Stimulated activated memory B cell treated with anti-CD40 and anti-IgM and Interleukin-4, amounts not matched to agents 10 μg/mL and 1 μg/mL and 100 μg/mL, for 72 hours (primary cell): Measurements from ENCODE around the gene GNG8.
A peak's percentile ranks its signal among the peaks of the same experiment; 100 is the strongest.
"Not testable (repeated sequence)": the region's sequence is repeated elsewhere in the genome, so short reads cannot be mapped to it uniquely, and the experiment has no call there.

ENCODE experiments used
- ATAC-seq: fragments of 150-1000 bp; cut with Tn5 transposase; 2 replicates; pipeline ENCODE4 v1.10.0; 2021
- H3K27ac Mint-ChIP-seq: one replicate; pipeline ENCODE4 v1.8.0; 2022; ENCODE audit warnings: mild to moderate bottlenecking, mixed read lengths
- H3K27me3 Mint-ChIP-seq: one replicate; pipeline ENCODE4 v1.8.0; 2022; ENCODE audit warnings: mixed read lengths
- H3K36me3 Mint-ChIP-seq: one replicate; pipeline ENCODE4 v1.8.0; 2022; ENCODE audit warnings: mixed read lengths
- H3K4me1 Mint-ChIP-seq: one replicate; pipeline ENCODE4 v1.8.0; 2022; ENCODE audit warnings: mixed read lengths
- H3K4me3 Mint-ChIP-seq: one replicate; pipeline ENCODE4 v1.8.0; 2022; ENCODE audit warnings: mild to moderate bottlenecking, moderate library complexity, mixed read lengths
- H3K9me3 Mint-ChIP-seq: one replicate; pipeline ENCODE4 v1.8.0; 2022; ENCODE audit warnings: mixed read lengths

The GNG8 gene

GRCh38 chr19:46630586-46631205 is 5.3 kb downstream of the GNG8 start:
- no peak overlapping the region for H3K4me3 Mint-ChIP-seq
- H3K9me3 Mint-ChIP-seq = no peaks in the 10 kb centered on the region
- H3K4me1 Mint-ChIP-seq = peaks cover 49% of the 10 kb centered on the region
- no peak for ATAC-seq
- no peaks in the 10 kb centered on the region for H3K27me3 Mint-ChIP-seq
- peaks cover 20% of the 10 kb centered on the region for H3K36me3 Mint-ChIP-seq
- H3K27ac Mint-ChIP-seq = no peak overlapping the region

GRCh38 chr19:46629546-46630025 is 6.4 kb downstream of the GNG8 start:
- no peaks in the 10 kb centered on the region for H3K27me3 Mint-ChIP-seq
- no peak for ATAC-seq
- H3K4me3 Mint-ChIP-seq = no peak overlapping the region
- H3K4me1 Mint-ChIP-seq = peaks cover 61% of the 10 kb centered on the region
- H3K27ac Mint-ChIP-seq = peak overlapping the region; percentile 18
- peaks cover 25% of the 10 kb centered on the region for H3K36me3 Mint-ChIP-seq
- no peaks in the 10 kb centered on the region for H3K9me3 Mint-ChIP-seq

- H3K27me3 Mint-ChIP-seq, H3K4me3 Mint-ChIP-seq, ATAC-seq, H3K9me3 Mint-ChIP-seq: not testable (repeated sequence)
- H3K4me1 Mint-ChIP-seq = peaks cover 66% of the 10 kb centered on the region
- H3K36me3 Mint-ChIP-seq = peaks cover 32% of the 10 kb centered on the region
- H3K27ac Mint-ChIP-seq = peak overlapping the region; percentile 70
Measured at GRCh38 chr19:46628970-46629369, 7.0 kb downstream of the GNG8 start.

- ATAC-seq = no peak
- Mint-ChIP-seq H3K27ac (peak overlapping the region; percentile 86), H3K4me1 (peaks cover 65% of the 10 kb centered on the region), H3K36me3 (peaks cover 35% of the 10 kb centered on the region), H3K4me3 (no peak overlapping the region), H3K9me3 (no peaks in the 10 kb centered on the region), H3K27me3 (no peaks in the 10 kb centered on the region)
Measured at GRCh38 chr19:46626446-46626845, 9.6 kb downstream of the GNG8 start.

GRCh38 chr19:46625731-46626130 is 10.3 kb downstream of the GNG8 start:
- peaks cover 69% of the 10 kb centered on the region for H3K4me1 Mint-ChIP-seq
- H3K27me3 Mint-ChIP-seq = no peaks in the 10 kb centered on the region
- H3K4me3 Mint-ChIP-seq = no peak overlapping the region

GRCh38 chr19:46624958-46625661 is 10.9 kb downstream of the GNG8 start, which contains the start of gene PTGIR:
Gene PTGIR (minus strand): TSS chr19:46625089. CDS start chr19:46624225, 864 bp downstream.
- no peaks in the 10 kb centered on the region for H3K9me3 Mint-ChIP-seq
- peaks cover 74% of the 10 kb centered on the region for H3K4me1 Mint-ChIP-seq
- peak within 1 kb of the TSS; percentile 90 for H3K4me3 Mint-ChIP-seq
- peak within 1 kb of the TSS; percentile 86 for H3K27ac Mint-ChIP-seq
- peaks cover 45% of the 10 kb centered on the region for H3K36me3 Mint-ChIP-seq
- ATAC-seq = peak; percentile 57
- no peaks in the 10 kb centered on the region for H3K27me3 Mint-ChIP-seq

More at GRCh38 chr19:46625731-46626130, 10.3 kb downstream of the GNG8 start:
- peaks cover 38% of the 10 kb centered on the region for H3K36me3 Mint-ChIP-seq
- no peak for ATAC-seq
- H3K9me3 Mint-ChIP-seq = no peaks in the 10 kb centered on the region
- H3K27ac Mint-ChIP-seq = peak overlapping the region; percentile 86

- Mint-ChIP-seq H3K27ac (peak overlapping the region; percentile 86), H3K36me3 (peaks cover 55% of the 10 kb centered on the region), H3K4me3 (peak overlapping the region; percentile 90), H3K4me1 (peaks cover 79% of the 10 kb centered on the region), H3K9me3 (no peaks in the 10 kb centered on the region), H3K27me3 (no peaks in the 10 kb centered on the region)
- no peak for ATAC-seq
Measured at GRCh38 chr19:46623915-46624502, 12.0 kb downstream of the GNG8 start.

- Mint-ChIP-seq H3K4me3 (peak overlapping the region; percentile 89), H3K36me3 (peaks cover 55% of the 10 kb centered on the region), H3K4me1 (peaks cover 81% of the 10 kb centered on the region), H3K27me3 (no peaks in the 10 kb centered on the region), H3K27ac (peak overlapping the region; percentile 95), H3K9me3 (no peaks in the 10 kb centered on the region)
- no peak for ATAC-seq
Measured at GRCh38 chr19:46622118-46622446, 13.9 kb downstream of the GNG8 start.

- no peaks in the 10 kb centered on the region for H3K27me3 Mint-ChIP-seq
- H3K36me3 Mint-ChIP-seq = peaks cover 55% of the 10 kb centered on the region
- H3K27ac Mint-ChIP-seq = peak overlapping the region; percentile 95
- H3K4me1 Mint-ChIP-seq = peaks cover 81% of the 10 kb centered on the region
- ATAC-seq = no peak
- H3K9me3 Mint-ChIP-seq = no peaks in the 10 kb centered on the region
- peak overlapping the region; percentile 89 for H3K4me3 Mint-ChIP-seq
Measured at GRCh38 chr19:46621191-46622117, 14.5 kb downstream of the GNG8 start.

- Mint-ChIP-seq H3K27ac (peak overlapping the region; percentile 95), H3K4me3 (peak overlapping the region; percentile 89), H3K9me3 (no peaks in the 10 kb centered on the region), H3K27me3 (no peaks in the 10 kb centered on the region), H3K36me3 (peaks cover 55% of the 10 kb centered on the region), H3K4me1 (peaks cover 79% of the 10 kb centered on the region)
- ATAC-seq = no peak
Measured at GRCh38 chr19:46620716-46621115, 15.3 kb downstream of the GNG8 start.

- H3K27ac Mint-ChIP-seq = peak overlapping the region; percentile 95
- no peak for ATAC-seq
- peak overlapping the region; percentile 89 for H3K4me3 Mint-ChIP-seq
- peaks cover 55% of the 10 kb centered on the region for H3K36me3 Mint-ChIP-seq
- no peaks in the 10 kb centered on the region for H3K9me3 Mint-ChIP-seq
- H3K4me1 Mint-ChIP-seq = peaks cover 77% of the 10 kb centered on the region
- H3K27me3 Mint-ChIP-seq = no peaks in the 10 kb centered on the region
Measured at GRCh38 chr19:46620267-46620666, 15.7 kb downstream of the GNG8 start.

- Mint-ChIP-seq H3K36me3 (peaks cover 43% of the 10 kb centered on the region), H3K27ac (peak overlapping the region; percentile 95)
Measured at GRCh38 chr19:46618670-46619231, 17.3 kb downstream of the GNG8 start.

GRCh38 chr19:46617601-46618000 is 18.4 kb downstream of the GNG8 start:
- Mint-ChIP-seq H3K27ac (peak overlapping the region; percentile 95), H3K4me3 (no peak overlapping the region), H3K36me3 (peaks cover 36% of the 10 kb centered on the region), H3K27me3 (no peaks in the 10 kb centered on the region), H3K4me1 (peaks cover 74% of the 10 kb centered on the region), H3K9me3 (no peaks in the 10 kb centered on the region)
- no peak for ATAC-seq

More at GRCh38 chr19:46618670-46619231, 17.3 kb downstream of the GNG8 start:
- peak; percentile 78 for ATAC-seq
- peak overlapping the region; percentile 89 for H3K4me3 Mint-ChIP-seq
- H3K27me3 Mint-ChIP-seq = no peaks in the 10 kb centered on the region
- H3K4me1 Mint-ChIP-seq = peaks cover 72% of the 10 kb centered on the region
- no peaks in the 10 kb centered on the region for H3K9me3 Mint-ChIP-seq

- peaks cover 27% of the 10 kb centered on the region for H3K36me3 Mint-ChIP-seq
- no peaks in the 10 kb centered on the region for H3K27me3 Mint-ChIP-seq
- peak overlapping the region; percentile 54 for H3K4me3 Mint-ChIP-seq
- peak overlapping the region; percentile 95 for H3K27ac Mint-ChIP-seq
- no peaks in the 10 kb centered on the region for H3K9me3 Mint-ChIP-seq
- H3K4me1 Mint-ChIP-seq = peaks cover 74% of the 10 kb centered on the region
- no peak for ATAC-seq
Measured at GRCh38 chr19:46616631-46617322, 19.2 kb downstream of the GNG8 start.
